Esophagus mucosa (tissue), 1 donor: Measurements from ENCODE around the gene SAXO1. TPM values are rescaled to one million over a fixed set of nuclear protein-coding genes. Genes with fewer than 3 reads are reported as not detected.

ENCODE experiments used
- total RNA-seq: library from RNA; stranded (reverse); gene quantifications from one replicate; pipeline ENCODE4 v1.2.4, GENCODE V29; 2023
- donor health status: DM: yes; HTN: yes; CAD: no.

The SAXO1 gene
- total RNA-seq, 1 donor from 2014 or later = not detected

Other genes with a start within 250 kb of the SAXO1 start
- 56.1 TPM for gene RRAGA, start 16.2 kb upstream of the SAXO1 start, total RNA-seq
- 5.6 TPM for gene HAUS6, start 69.7 kb upstream of the SAXO1 start, total RNA-seq
- gene PLIN2, start 94.3 kb upstream of the SAXO1 start, total RNA-seq = 19.1 TPM
- gene DENND4C, start 197.5 kb upstream of the SAXO1 start, total RNA-seq = 31.6 TPM